Activated CD4-positive, alpha-beta T cell treated with anti-CD3 and anti-CD28 coated beads for 24 hours (primary cell): Measurements from ENCODE around the gene TMBIM1.

Source experiments
- DNase-seq, 2 donors: peaks; one replicate each; pipeline ENCODE4 v3.0.0-alpha.2; 2020; ENCODE audit warnings: low read depth in 2 of 2

TMBIM1 gene

GRCh38 chr2:218257390-218257981 is 34.8 kb downstream of the TMBIM1 start:
- peak; percentile 54 to 57 for DNase-seq

GRCh38 chr2:218256612-218257350 is 35.5 kb downstream of the TMBIM1 start:
- DNase-seq = no peak

GRCh38 chr2:218255446-218255845 is 36.9 kb downstream of the TMBIM1 start:
- DNase-seq = no peak

- no peak for DNase-seq
Observed at GRCh38 chr2:218253232-218253625, 39.1 kb downstream of the TMBIM1 start.

- DNase-seq = no peak
Observed at GRCh38 chr2:218252509-218253231, 39.6 kb downstream of the TMBIM1 start.

GRCh38 chr2:218249691-218250090 is 42.6 kb downstream of the TMBIM1 start:
- no peak for DNase-seq

- DNase-seq = no peak
Observed at GRCh38 chr2:218245214-218245613, 47.1 kb downstream of the TMBIM1 start.

GRCh38 chr2:218244665-218245064 is 47.6 kb downstream of the TMBIM1 start:
- no peak for DNase-seq

- no peak for DNase-seq
Observed at GRCh38 chr2:218244204-218244603, 48.1 kb downstream of the TMBIM1 start.

GRCh38 chr2:218238887-218239286 is 53.4 kb downstream of the TMBIM1 start:
- no peak for DNase-seq

- DNase-seq = no peak
Observed at GRCh38 chr2:218236829-218237228, 55.5 kb downstream of the TMBIM1 start.

GRCh38 chr2:218235017-218235416 is 57.3 kb downstream of the TMBIM1 start:
- no peak for DNase-seq

- DNase-seq = no peak
Observed at GRCh38 chr2:218234521-218234920, 57.8 kb downstream of the TMBIM1 start.

- no peak for DNase-seq
Observed at GRCh38 chr2:218233543-218233942, 58.8 kb downstream of the TMBIM1 start.

- no peak for DNase-seq
Observed at GRCh38 chr2:218230882-218231281, 61.4 kb downstream of the TMBIM1 start.

- DNase-seq = no peak
Observed at GRCh38 chr2:218229851-218230250, 62.5 kb downstream of the TMBIM1 start.

GRCh38 chr2:218229239-218229638 is 63.1 kb downstream of the TMBIM1 start:
- no peak for DNase-seq

- DNase-seq = no peak
Observed at GRCh38 chr2:218228366-218229090, 63.8 kb downstream of the TMBIM1 start.

GRCh38 chr2:218226903-218227302 is 65.4 kb downstream of the TMBIM1 start:
- no peak for DNase-seq
